ENCODE results near the gene SPDYE6.

DNA sequence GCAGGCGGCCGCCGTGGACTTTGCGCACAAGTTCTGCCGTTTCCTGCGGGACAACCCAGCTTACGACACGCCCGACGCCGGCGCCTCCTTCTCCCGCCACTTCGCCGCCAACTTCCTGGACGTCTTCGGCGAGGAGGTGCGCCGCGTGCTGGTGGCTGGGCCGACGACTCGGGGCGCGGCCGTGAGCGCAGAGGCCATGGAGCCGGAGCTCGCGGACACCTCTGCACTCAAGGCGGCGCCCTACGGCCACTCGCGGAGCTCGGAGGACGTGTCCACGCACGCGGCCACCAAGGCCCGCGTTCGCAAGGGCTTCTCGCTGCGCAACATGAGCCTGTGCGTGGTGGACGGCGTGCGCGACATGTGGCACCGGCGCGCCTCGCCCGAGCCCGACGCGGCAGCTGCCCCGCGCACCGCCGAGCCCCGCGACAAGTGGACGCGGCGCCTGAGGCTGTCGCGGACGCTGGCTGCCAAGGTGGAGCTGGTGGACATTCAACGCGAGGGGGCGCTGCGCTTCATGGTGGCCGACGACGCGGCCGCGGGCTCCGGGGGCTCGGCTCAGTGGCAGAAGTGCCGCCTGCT is 55.5 kb downstream of the SPDYE6 start:
- TF ChIP-seq, protein P1, sequence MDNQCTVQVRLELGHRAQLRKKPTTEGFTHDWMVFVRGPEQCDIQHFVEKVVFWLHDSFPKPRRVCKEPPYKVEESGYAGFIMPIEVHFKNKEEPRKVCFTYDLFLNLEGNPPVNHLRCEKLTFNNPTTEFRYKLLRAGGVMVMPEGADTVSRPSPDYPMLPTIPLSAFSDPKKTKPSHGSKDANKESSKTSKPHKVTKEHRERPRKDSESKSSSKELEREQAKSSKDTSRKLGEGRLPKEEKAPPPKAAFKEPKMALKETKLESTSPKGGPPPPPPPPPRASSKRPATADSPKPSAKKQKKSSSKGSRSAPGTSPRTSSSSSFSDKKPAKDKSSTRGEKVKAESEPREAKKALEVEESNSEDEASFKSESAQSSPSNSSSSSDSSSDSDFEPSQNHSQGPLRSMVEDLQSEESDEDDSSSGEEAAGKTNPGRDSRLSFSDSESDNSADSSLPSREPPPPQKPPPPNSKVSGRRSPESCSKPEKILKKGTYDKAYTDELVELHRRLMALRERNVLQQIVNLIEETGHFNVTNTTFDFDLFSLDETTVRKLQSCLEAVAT (IDR thresholded peaks at IDR 0.05): no peak
- no peak for TF ChIP-seq CREB1 (IDR thresholded peaks at IDR 0.05; ENCODE audit: low read depth)

All from GM12878 (cell line).